Sigmoid colon (tissue), 4 donors: ENCODE results near the gene DNAH7.

Experiments used
- EP300 ChIP-seq, 4 donors: sonication (generic); formaldehyde crosslinking; IDR thresholded peaks; one replicate each; pipeline ENCODE4 v1.6.1; 2017; ENCODE audit warnings: antibody characterized with exemption in 4 of 4
- POLR2A ChIP-seq, 2 donors: fragments of 450-650 bp; IDR thresholded peaks; one replicate each; pipeline ENCODE4 v1.6.1; 2016; ENCODE audit warnings: antibody characterized with exemption in 2 of 2, mild to moderate bottlenecking in 2 of 2, moderate library complexity in 2 of 2

GRCh38 chr2:195838002-195838401 lies 230.6 kb downstream of the DNAH7 start:
- TF ChIP-seq POLR2A (IDR thresholded peaks at IDR 0.05) (no peak), EP300 (IDR thresholded peaks at IDR 0.05) (no peak)
